CD4-positive, alpha-beta T cell (primary cell): ENCODE results near the gene MMP24OS. TPM values are rescaled to one million over a fixed set of nuclear protein-coding genes. Genes with fewer than 3 reads are reported as not detected.

ENCODE experiments used
- ATAC-seq: fragments of 200-7000 bp; cut with Tn5 transposase; one replicate; pipeline ENCODE4 v1.10.0; 2022; ENCODE audit warnings: mild to moderate bottlenecking; ENCODE audit not compliant: poor library complexity
- CTCF ChIA-PET: fragments of 350-600 bp; sonication (Branson Sonifier 250); formaldehyde crosslinking; loops from one replicate; lab custom pipeline; 2021; ENCODE audit warnings: antibody characterized with exemption, inconsistent platforms; lab: Charles Lee
- POLR2A ChIA-PET: fragments of 350-600 bp; sonication (Branson Sonifier 250); formaldehyde crosslinking; loops from one replicate; lab custom pipeline; 2021; ENCODE audit warnings: antibody characterized with exemption, inconsistent platforms; lab: Charles Lee
- DNase-seq, 14 experiments: peaks; one replicate each; pipeline ENCODE4 v3.0.0-alpha.2; 2013 to 2020; ENCODE audit warnings: mixed read lengths in 2 of 14
- H3K27ac ChIP-seq, 2 donors: one replicate each; pipeline versions ENCODE4 v1.5.1 to v1.7.0; 2013; ENCODE audit warnings: low read length in 2 of 2, low read depth in 1 of 2, mild to moderate bottlenecking in 1 of 2
- H3K27me3 ChIP-seq, 2 experiments: 1 replicate in 1 of 2; 2 replicates in 1 of 2; pipeline versions ENCODE4 v1.6.1 to v1.7.0; 2013; ENCODE audit warnings: low read length in 2 of 2, control low read depth in 1 of 2, mild to moderate bottlenecking in 1 of 2, moderate library complexity in 1 of 2; ENCODE audit not compliant: insufficient read depth in 2 of 2, control insufficient read depth in 1 of 2
- H3K36me3 ChIP-seq: one replicate; pipeline ENCODE4 v1.6.1; 2013; ENCODE audit warnings: low read length, control low read depth; ENCODE audit not compliant: insufficient read depth
- H3K4me1 ChIP-seq: one replicate; pipeline ENCODE4 v1.6.1; 2013; ENCODE audit warnings: low read length, control low read depth; ENCODE audit not compliant: insufficient read depth
- H3K4me3 ChIP-seq: one replicate; pipeline ENCODE4 v1.5.1; 2013; ENCODE audit warnings: mild to moderate bottlenecking, low read length, moderate library complexity
- H3K9me3 ChIP-seq, 2 experiments: 1 replicate in 1 of 2; 2 replicates in 1 of 2; pipeline versions ENCODE4 v1.6.1 to v1.7.0; 2013; ENCODE audit warnings: low read length in 2 of 2, mild to moderate bottlenecking in 2 of 2, control low read depth in 1 of 2, moderate library complexity in 1 of 2; ENCODE audit not compliant: control insufficient read depth in 1 of 2, insufficient read depth in 1 of 2
- H3K27ac Mint-ChIP-seq: one replicate; pipeline ENCODE4 v1.8.0; 2020; ENCODE audit warnings: mixed read lengths
- H3K27me3 Mint-ChIP-seq: one replicate; pipeline ENCODE4 v1.8.0; 2021; ENCODE audit warnings: mixed read lengths
- H3K36me3 Mint-ChIP-seq: one replicate; pipeline ENCODE4 v1.8.0; 2021; ENCODE audit warnings: low read depth, mixed read lengths
- H3K4me1 Mint-ChIP-seq: one replicate; pipeline ENCODE4 v1.8.0; 2021; ENCODE audit warnings: low read depth, mixed read lengths
- H3K4me3 Mint-ChIP-seq: one replicate; pipeline ENCODE4 v1.8.0; 2020; ENCODE audit warnings: mild to moderate bottlenecking, mixed read lengths
- H3K9me3 Mint-ChIP-seq: one replicate; pipeline ENCODE4 v1.8.0; 2020; ENCODE audit warnings: mixed read lengths
- CTCF ChIP-seq: fragments of 200-600 bp; IDR thresholded peaks from one replicate; pipeline ENCODE4 v1.8.0; 2022; ENCODE audit warnings: antibody characterized with exemption, mild to moderate bottlenecking
- intact Hi-C, 2 experiments: fragments of 100-400 bp; cut with DNase I in 1 of 2; cut with micrococcal nuclease in 1 of 2; formaldehyde crosslinking; loops; one replicate each; pipeline versions ENCODE4 v1.15.1 to v1.9.0; 2023 to 2025; cut with DNase I, micrococcal nuclease
- total RNA-seq, 174 experiments: library from RNA in 2 of 174; stranded (reverse) in 2 of 174; gene quantifications; one replicate each; pipeline ENCODE4 v1.2.3 and lab custom pipeline; 2021 to 2026

MMP24OS gene
- total RNA-seq, 2 experiments from 2014 or later = 71.8 to 74.8 TPM

DNA sequence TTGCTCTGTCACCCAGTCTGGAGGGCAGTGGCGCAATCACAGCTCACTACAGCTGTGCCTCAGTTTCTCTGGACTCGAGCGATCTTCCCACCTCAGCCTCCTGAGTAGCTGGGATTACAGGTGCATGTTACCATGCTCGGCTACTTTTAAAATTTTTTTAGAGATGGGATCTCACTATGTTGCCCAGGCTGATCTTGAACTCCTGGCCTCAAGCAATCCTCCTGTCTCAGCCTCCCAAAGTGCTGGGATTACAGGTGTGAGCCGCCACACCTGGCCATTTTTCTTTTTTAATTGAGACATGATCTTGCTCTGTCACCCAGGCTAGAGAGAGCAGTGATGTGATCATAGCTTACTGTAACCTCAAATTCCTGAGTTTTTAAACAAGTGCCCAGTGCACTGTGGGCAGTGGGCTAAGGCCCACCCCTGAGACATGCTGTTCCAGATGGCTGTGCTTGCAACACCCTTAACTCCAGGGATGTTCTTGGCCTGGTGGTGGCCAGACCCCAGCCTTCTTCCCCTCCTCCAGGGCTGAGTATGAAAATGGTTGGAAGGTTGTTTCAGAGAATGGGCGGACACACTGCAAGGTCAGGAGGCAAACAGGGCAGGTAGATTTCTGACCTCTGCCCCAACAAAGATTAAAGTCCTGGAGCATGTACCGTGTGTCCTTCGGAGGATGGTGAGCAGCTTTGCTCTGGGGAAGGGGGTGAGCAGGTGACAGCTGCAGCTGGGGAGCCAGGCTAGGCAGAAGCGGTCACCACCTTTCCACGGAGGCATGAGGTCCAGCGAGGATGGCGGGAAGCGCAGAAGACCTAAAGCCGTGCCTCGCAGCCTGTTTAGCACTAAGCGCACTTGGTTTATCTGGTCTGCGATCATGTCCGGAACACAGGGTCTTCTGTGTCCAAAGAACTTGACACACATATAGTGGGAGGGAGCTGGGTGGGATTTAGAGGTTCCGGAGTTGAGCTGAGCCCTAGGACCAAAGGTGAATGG is 15.7 kb upstream of the MMP24OS start:
- DNase-seq (no peak), ATAC-seq (no peak)
- Histone ChIP-seq H3K27ac (no peak overlapping the region), H3K27me3 (no peaks in the 10 kb centered on the region), H3K36me3 (no peaks in the 10 kb centered on the region), H3K9me3 (no peaks in the 10 kb centered on the region), H3K4me3 (no peak overlapping the region), H3K4me1 (no peaks in the 10 kb centered on the region)
- no peaks in the 10 kb centered on the region for H3K27me3 Mint-ChIP-seq
- ChIA-PET POLR2A (no interaction called here), CTCF (no interaction called here)
- H3K4me3 Mint-ChIP-seq = no peak overlapping the region
- no peaks in the 10 kb centered on the region for H3K36me3 Mint-ChIP-seq
- H3K4me1 Mint-ChIP-seq = no peaks in the 10 kb centered on the region
- intact Hi-C loops = no loop called here
- no peak overlapping the region for H3K27ac Mint-ChIP-seq
- TF ChIP-seq CTCF = no peak
- H3K9me3 Mint-ChIP-seq = no peaks in the 10 kb centered on the region

- H3K27ac Mint-ChIP-seq = no peak overlapping the region
- no peaks in the 10 kb centered on the region for H3K36me3 Mint-ChIP-seq
- ChIA-PET POLR2A (no interaction called here), CTCF (no interaction called here)
- no peak for TF ChIP-seq CTCF
- intact Hi-C loops = no loop called here
- DNase-seq (peak in 1 of 14 experiments; percentile 13), ATAC-seq (no peak)
- no peak overlapping the region for H3K4me3 ChIP-seq
- no peaks in the 10 kb centered on the region for H3K27me3 ChIP-seq
- no peak overlapping the region for H3K4me3 Mint-ChIP-seq
- no peaks in the 10 kb centered on the region for H3K4me1 Mint-ChIP-seq
- no peaks in the 10 kb centered on the region for H3K4me1 ChIP-seq
- H3K27ac ChIP-seq = no peak overlapping the region
- H3K36me3 ChIP-seq = no peaks in the 10 kb centered on the region
- H3K27me3 Mint-ChIP-seq = no peaks in the 10 kb centered on the region
- no peaks in the 10 kb centered on the region for H3K9me3 ChIP-seq
- no peaks in the 10 kb centered on the region for H3K9me3 Mint-ChIP-seq
Observed at GRCh38 chr20:35292504-35293285, 14.8 kb upstream of the MMP24OS start.

- no peaks in the 10 kb centered on the region for H3K36me3 Mint-ChIP-seq
- Histone ChIP-seq H3K36me3 (no peaks in the 10 kb centered on the region), H3K4me1 (no peaks in the 10 kb centered on the region), H3K4me3 (no peak within 1 kb of the TSS), H3K9me3 (no peaks in the 10 kb centered on the region), H3K27me3 (no peaks in the 10 kb centered on the region), H3K27ac (no peak within 1 kb of the TSS)
- no peak for ATAC-seq
- peak in 1 of 14 experiments; percentile 17 for DNase-seq
- TF ChIP-seq CTCF = no peak
- ChIA-PET CTCF (no interaction called here), POLR2A (no interaction called here)
- no peaks in the 10 kb centered on the region for H3K9me3 Mint-ChIP-seq
- no peaks in the 10 kb centered on the region for H3K4me1 Mint-ChIP-seq
- no peaks in the 10 kb centered on the region for H3K27me3 Mint-ChIP-seq
- intact Hi-C loops = no loop called here
- no peak within 1 kb of the TSS for H3K4me3 Mint-ChIP-seq
- no peak within 1 kb of the TSS for H3K27ac Mint-ChIP-seq
Observed at GRCh38 chr20:35291654-35292503, 14.0 kb upstream of the MMP24OS start, which contains the start of gene FAM83C. Gene FAM83C, minus strand, starts transcription at chr20:35292425. Its CDS starts 121 bp downstream, at chr20:35292304.
